ENCODE data around the gene PDE2A.

The PDE2A gene

DNA sequence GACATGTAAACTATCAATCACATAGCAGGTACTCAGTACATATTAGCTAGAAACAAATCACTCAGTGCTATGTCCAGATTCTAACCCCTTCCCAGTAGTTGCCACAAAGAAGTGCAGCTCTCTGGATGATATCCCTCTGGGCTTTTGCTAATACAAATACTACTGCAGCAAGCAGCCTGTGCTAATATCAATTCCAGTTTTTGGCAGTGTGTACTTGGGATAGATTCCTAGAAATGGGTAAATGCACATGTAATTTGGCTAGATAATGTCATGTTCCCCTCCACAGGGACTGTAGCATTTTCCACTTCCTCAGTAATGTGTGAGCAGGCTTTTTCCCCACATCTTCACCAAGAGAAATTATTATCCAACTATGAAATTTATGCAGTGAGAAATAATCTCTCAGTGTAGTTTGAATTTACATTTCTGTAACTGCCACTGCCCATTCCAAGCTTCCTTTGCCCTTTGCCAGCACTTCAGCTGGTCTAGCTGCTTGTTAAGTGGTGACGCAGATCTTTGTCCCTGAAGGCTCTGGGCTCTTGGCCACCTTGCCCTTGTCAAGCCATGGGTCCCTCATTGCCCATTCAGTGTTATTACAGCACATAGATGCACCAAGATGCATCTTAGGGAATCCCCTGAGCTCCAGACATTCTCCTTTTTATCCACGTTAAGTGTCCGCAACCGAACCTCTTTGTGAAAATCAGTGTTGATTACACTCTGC, 132.8 kb downstream of the PDE2A start:
- no peaks in the 10 kb centered on the region for H3K9me3 ChIP-seq (ENCODE audit: control insufficient read depth, low read length)
- H3K27me3 ChIP-seq (ENCODE audit: control insufficient read depth, insufficient read depth, low read length) = no peaks in the 10 kb centered on the region
- H3K4me1 ChIP-seq = no peaks in the 10 kb centered on the region
- H3K27ac ChIP-seq = no peak overlapping the region
- no peak overlapping the region for H3K9ac ChIP-seq
- H3K4me2 ChIP-seq (ENCODE audit: low read length) = no peak overlapping the region
- no peaks in the 10 kb centered on the region for H3K36me3 ChIP-seq (ENCODE audit: control insufficient read depth, insufficient read depth, low read length)
- H3K79me2 ChIP-seq = no peaks in the 10 kb centered on the region
- TF ChIP-seq, protein P1, sequence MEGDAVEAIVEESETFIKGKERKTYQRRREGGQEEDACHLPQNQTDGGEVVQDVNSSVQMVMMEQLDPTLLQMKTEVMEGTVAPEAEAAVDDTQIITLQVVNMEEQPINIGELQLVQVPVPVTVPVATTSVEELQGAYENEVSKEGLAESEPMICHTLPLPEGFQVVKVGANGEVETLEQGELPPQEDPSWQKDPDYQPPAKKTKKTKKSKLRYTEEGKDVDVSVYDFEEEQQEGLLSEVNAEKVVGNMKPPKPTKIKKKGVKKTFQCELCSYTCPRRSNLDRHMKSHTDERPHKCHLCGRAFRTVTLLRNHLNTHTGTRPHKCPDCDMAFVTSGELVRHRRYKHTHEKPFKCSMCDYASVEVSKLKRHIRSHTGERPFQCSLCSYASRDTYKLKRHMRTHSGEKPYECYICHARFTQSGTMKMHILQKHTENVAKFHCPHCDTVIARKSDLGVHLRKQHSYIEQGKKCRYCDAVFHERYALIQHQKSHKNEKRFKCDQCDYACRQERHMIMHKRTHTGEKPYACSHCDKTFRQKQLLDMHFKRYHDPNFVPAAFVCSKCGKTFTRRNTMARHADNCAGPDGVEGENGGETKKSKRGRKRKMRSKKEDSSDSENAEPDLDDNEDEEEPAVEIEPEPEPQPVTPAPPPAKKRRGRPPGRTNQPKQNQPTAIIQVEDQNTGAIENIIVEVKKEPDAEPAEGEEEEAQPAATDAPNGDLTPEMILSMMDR (IDR thresholded peaks at IDR 0.05) = no peak
- no peak overlapping the region for H2AFZ ChIP-seq
- no peak overlapping the region for H3K4me3 ChIP-seq (ENCODE audit: low read depth, low read length)

DNA sequence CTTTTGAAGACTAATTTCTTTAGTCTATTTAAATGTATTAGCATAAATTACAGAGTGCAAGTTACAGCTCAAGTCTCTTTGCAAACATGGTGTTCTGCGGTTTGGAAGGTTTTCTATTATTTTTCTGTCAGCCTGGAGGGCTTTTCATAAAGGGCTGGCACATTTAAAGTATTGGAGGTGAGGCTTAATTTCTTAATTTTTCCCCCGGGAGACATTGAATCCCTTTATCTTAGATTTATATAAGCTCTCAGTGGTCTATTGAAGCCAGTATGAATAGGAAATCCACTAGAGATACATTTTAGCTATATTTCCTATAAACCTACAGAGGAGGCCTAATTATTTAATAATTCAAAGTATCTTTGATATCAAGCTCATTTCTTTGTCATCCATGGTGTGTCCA, 137.2 kb downstream of the PDE2A start:
- Histone ChIP-seq H2AFZ (no peak overlapping the region), H3K4me3 (ENCODE audit: low read depth, low read length) (no peak overlapping the region), H3K9ac (no peak overlapping the region), H3K4me2 (ENCODE audit: low read length) (no peak overlapping the region), H3K4me1 (peaks cover 2% of the 10 kb centered on the region), H3K36me3 (ENCODE audit: control insufficient read depth, insufficient read depth, low read length) (no peaks in the 10 kb centered on the region), H3K79me2 (no peaks in the 10 kb centered on the region), H3K27ac (no peak overlapping the region), H3K27me3 (ENCODE audit: control insufficient read depth, insufficient read depth, low read length) (no peaks in the 10 kb centered on the region), H3K9me3 (ENCODE audit: control insufficient read depth, low read length) (no peaks in the 10 kb centered on the region)
- TF ChIP-seq, protein P1 (IDR thresholded peaks at IDR 0.05) = no peak

DNA sequence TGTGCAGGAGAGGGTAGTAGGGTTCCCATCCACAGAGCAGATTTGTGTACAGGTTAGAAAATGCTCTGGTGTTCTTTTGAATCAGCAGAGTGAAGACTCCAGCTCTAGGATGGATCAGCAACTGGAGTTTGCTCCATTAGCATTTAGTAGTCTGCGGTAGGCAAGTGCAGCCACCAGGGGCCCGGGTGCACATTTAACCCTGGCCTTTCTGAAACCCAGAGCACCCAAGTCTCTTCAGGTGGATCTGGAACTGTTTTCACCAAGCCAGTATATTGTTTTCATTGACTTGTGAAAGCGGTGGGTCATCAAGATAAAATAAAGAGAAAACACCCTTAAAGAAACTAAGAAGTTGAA, 139.1 kb downstream of the PDE2A start:
- no peaks in the 10 kb centered on the region for H3K79me2 ChIP-seq
- peaks cover 2% of the 10 kb centered on the region for H3K4me1 ChIP-seq
- H3K36me3 ChIP-seq (ENCODE audit: control insufficient read depth, insufficient read depth, low read length) = no peaks in the 10 kb centered on the region
- H3K4me2 ChIP-seq (ENCODE audit: low read length) = no peak overlapping the region
- H3K9me3 ChIP-seq (ENCODE audit: control insufficient read depth, low read length) = no peaks in the 10 kb centered on the region
- H3K27ac ChIP-seq = no peak overlapping the region
- H3K27me3 ChIP-seq (ENCODE audit: control insufficient read depth, insufficient read depth, low read length) = no peaks in the 10 kb centered on the region
- TF ChIP-seq, protein P1 (IDR thresholded peaks at IDR 0.05) = no peak
- no peak overlapping the region for H3K4me3 ChIP-seq (ENCODE audit: low read depth, low read length)
- H3K9ac ChIP-seq = no peak overlapping the region
- H2AFZ ChIP-seq = no peak overlapping the region

DNA sequence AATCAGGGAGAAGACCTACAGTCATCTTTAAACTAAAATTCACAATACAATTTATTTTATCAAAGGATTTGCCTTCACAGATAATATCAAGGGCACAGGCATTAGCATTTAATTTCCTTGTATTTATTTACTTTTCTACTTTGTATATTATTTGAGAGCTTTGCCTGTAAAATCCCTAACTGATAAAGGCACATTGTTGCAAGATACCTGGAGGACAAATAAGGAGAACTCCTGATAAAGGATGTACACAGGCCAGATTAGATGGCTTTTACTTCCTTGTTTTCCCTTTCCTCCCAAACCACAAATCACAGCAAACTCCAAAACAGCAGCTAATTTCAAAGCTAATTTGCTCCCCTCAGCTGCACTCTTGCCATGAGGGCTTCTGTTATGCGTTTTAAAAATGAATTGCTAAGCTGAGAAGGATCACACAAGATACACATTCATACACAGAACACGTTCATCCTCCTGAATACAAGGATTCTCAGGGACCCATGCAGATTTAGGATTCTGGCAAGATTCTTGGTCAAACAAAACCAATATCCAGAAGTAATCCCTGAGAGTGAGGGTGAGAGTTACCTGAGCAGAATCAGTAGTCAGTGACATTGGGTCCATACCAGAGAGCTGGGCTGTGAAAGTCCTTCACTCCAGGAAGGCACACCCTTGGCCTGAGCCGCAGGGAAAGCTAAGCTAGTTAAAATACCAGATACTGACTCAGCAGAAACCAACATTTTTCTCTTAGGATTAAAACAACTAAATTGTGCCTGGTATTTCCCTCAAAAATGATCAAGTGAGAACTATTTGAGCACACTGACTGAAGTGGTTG, 139.6 kb downstream of the PDE2A start:
- Histone ChIP-seq H3K27ac (no peak overlapping the region), H3K27me3 (ENCODE audit: control insufficient read depth, insufficient read depth, low read length) (no peaks in the 10 kb centered on the region), H3K36me3 (ENCODE audit: control insufficient read depth, insufficient read depth, low read length) (no peaks in the 10 kb centered on the region), H3K4me2 (ENCODE audit: low read length) (no peak overlapping the region), H3K4me1 (peaks cover 2% of the 10 kb centered on the region), H3K9ac (no peak overlapping the region), H2AFZ (peak overlapping the region; percentile 29), H3K79me2 (no peaks in the 10 kb centered on the region), H3K9me3 (ENCODE audit: control insufficient read depth, low read length) (no peaks in the 10 kb centered on the region), H3K4me3 (ENCODE audit: low read depth, low read length) (no peak overlapping the region)
- TF ChIP-seq, protein P1 (IDR thresholded peaks at IDR 0.05) = no peak
